Measurements from ENCODE around the gene PTPRK. TPM values are rescaled to one million over a fixed set of nuclear protein-coding genes. Genes with fewer than 3 reads are reported as not detected.
A peak's percentile ranks its signal among the peaks of the same experiment; 100 is the strongest.

The PTPRK gene
- total and polyA plus RNA-seq, 2 of the 13 experiments (the other 11 are each of a cell fraction or from before 2014, with no cell fraction given): 43.6 to 98.3 TPM

- ChIA-PET CTCF (ENCODE audit: low intra/inter-chr PET ratio, low total read pairs) (no interaction called here), POLR2A (no interaction called here)
- H3K36me3 ChIP-seq (replicated peaks in 1 of 2; ENCODE audit: control insufficient read depth in 1 of 2, insufficient read depth in 2 of 2, low read length in 2 of 2): peaks cover 0 to 4% of the 10 kb centered on the region in 2 experiments; a peak in 1 of 5 replicates
- H3K27ac ChIP-seq (ENCODE audit: extremely low read length, insufficient read depth, low read length): no peak overlapping the region
- DNase-seq (ENCODE audit: low spot score) (no peak), FAIRE-seq (no peak), ATAC-seq (no peak)
- no peak overlapping the region for H2AFZ ChIP-seq (ENCODE audit: low read length)
- 97% methylated on average over 4 of the region's 4 CpGs for WGBS (ENCODE audit: low lambda C conversion rate)
- no peak overlapping the region for H3K9ac ChIP-seq (ENCODE audit: insufficient read depth, low read depth, low read length)
- no TSS peak for BruUV-seq (replicated peaks)
- intact Hi-C loops (cut with micrococcal nuclease; ENCODE audit: unreplicated experiment) (no loop called here), in situ Hi-C loops (cut with HindIII; ENCODE audit: extremely low pct_ligation_motif_present, low pct_unique_long_range_greater_than_20kb) (no loop called here)
- TF ChIP-seq NR2F2 (IDR thresholded peaks at IDR 0.05; ENCODE audit: borderline replicate concordance, low read depth) (no peak), RBM22 (optimal IDR thresholded peaks at IDR 0.05; ENCODE audit: low read length) (peak; percentile 17)
- H3K4me3 ChIP-seq (replicated peaks in 1 of 3; ENCODE audit: insufficient read depth in 1 of 3, low read depth in 2 of 3, low read length in 3 of 3): no peak overlapping the region
- no peaks in the 10 kb centered on the region for H3K79me2 ChIP-seq (ENCODE audit: insufficient read depth, low read length)
- no peaks in the 10 kb centered on the region for H3K27me3 ChIP-seq (ENCODE audit: control insufficient read depth in 1 of 2, insufficient read depth in 2 of 2, low read length in 2 of 2)
- no peak overlapping the region for H3K4me2 ChIP-seq (ENCODE audit: low read depth, low read length)
- no peaks in the 10 kb centered on the region for H3K4me1 ChIP-seq (ENCODE audit: insufficient read depth, low read length)
- H3K9me3 ChIP-seq (ENCODE audit: low read length): no peaks in the 10 kb centered on the region
- H4K20me1 ChIP-seq (ENCODE audit: insufficient read depth, low read length): no peaks in the 10 kb centered on the region
Measured at GRCh38 chr6:128156321-128157111, 363.9 kb downstream of the PTPRK start.

GRCh38 chr6:128155826-128156225 is 364.6 kb downstream of the PTPRK start:
- WGBS (ENCODE audit: low lambda C conversion rate): 100% methylated on average over 1 of the region's 1 CpG
- H3K4me2 ChIP-seq (ENCODE audit: low read depth, low read length): no peak overlapping the region
- in situ Hi-C loops (cut with HindIII; ENCODE audit: extremely low pct_ligation_motif_present, low pct_unique_long_range_greater_than_20kb): no loop called here
- no peaks in the 10 kb centered on the region for H3K4me1 ChIP-seq (ENCODE audit: insufficient read depth, low read length)
- H4K20me1 ChIP-seq (ENCODE audit: insufficient read depth, low read length): no peaks in the 10 kb centered on the region
- H3K9me3 ChIP-seq (ENCODE audit: low read length): no peaks in the 10 kb centered on the region
- intact Hi-C loops (cut with micrococcal nuclease; ENCODE audit: unreplicated experiment): no loop called here
- no peak overlapping the region for H2AFZ ChIP-seq (ENCODE audit: low read length)
- H3K36me3 ChIP-seq (replicated peaks in 1 of 2; ENCODE audit: control insufficient read depth in 1 of 2, insufficient read depth in 2 of 2, low read length in 2 of 2): peaks cover 0 to 4% of the 10 kb centered on the region in 2 experiments; a peak in 1 of 5 replicates
- FAIRE-seq: no peak
- ChIA-PET POLR2A (no interaction called here), CTCF (ENCODE audit: low intra/inter-chr PET ratio, low total read pairs) (no interaction called here)
- H3K27me3 ChIP-seq (ENCODE audit: control insufficient read depth in 1 of 2, insufficient read depth in 2 of 2, low read length in 2 of 2): no peaks in the 10 kb centered on the region
- no peak overlapping the region for H3K27ac ChIP-seq (ENCODE audit: extremely low read length, insufficient read depth, low read length)
- no peaks in the 10 kb centered on the region for H3K79me2 ChIP-seq (ENCODE audit: insufficient read depth, low read length)
- H3K9ac ChIP-seq (ENCODE audit: insufficient read depth, low read depth, low read length): no peak overlapping the region
- BruUV-seq (replicated peaks): no TSS peak
- no peak for DNase-seq (ENCODE audit: low spot score)
- ATAC-seq: no peak
- H3K4me3 ChIP-seq (replicated peaks in 1 of 3; ENCODE audit: insufficient read depth in 1 of 3, low read depth in 2 of 3, low read length in 3 of 3): no peak overlapping the region
- TF ChIP-seq GRHL1 (CRISPR knock-in tag; conservative IDR thresholded peaks at IDR 0.05): no peak
- no peak for TF ChIP-seq PHF5A (CRISPR knock-in tag; IDR thresholded peaks at IDR 0.05; ENCODE audit: low read depth, unreplicated experiment)
- no peak for TF ChIP-seq ISL2 (CRISPR knock-in tag; IDR thresholded peaks at IDR 0.05)
- no peak for TF ChIP-seq MYPOP (CRISPR knock-in tag; IDR thresholded peaks at IDR 0.05)
- TF ChIP-seq SAP130 (CRISPR knock-in tag; IDR thresholded peaks at IDR 0.05; ENCODE audit: low read depth): no peak
- no peak for TF ChIP-seq ZBTB37 (CRISPR knock-in tag; IDR thresholded peaks at IDR 0.05)
- TF ChIP-seq REL (CRISPR knock-in tag; conservative IDR thresholded peaks at IDR 0.05): no peak
- peak; percentile 47 for TF ChIP-seq MAFF (IDR thresholded peaks at IDR 0.05; ENCODE audit: low read depth, low read length)
- TF ChIP-seq LRRFIP1 (CRISPR knock-in tag; conservative IDR thresholded peaks at IDR 0.05): no peak

All from HepG2 (cell line).